HG03342 (cell line): ENCODE measurements around the gene GMNC.
"Not testable (repeated sequence)": the region's sequence is repeated elsewhere in the genome, so short reads cannot be mapped to it uniquely, and the experiment has no call there.

Experiments
- ATAC-seq: cut with Tn5 transposase; IDR thresholded peaks from one replicate; pipeline ENCODE4 v1.9.1; 2021; ENCODE audit warnings: mild to moderate bottlenecking, moderate library complexity; ENCODE audit not compliant: unreplicated experiment

Gene GMNC, protein sequence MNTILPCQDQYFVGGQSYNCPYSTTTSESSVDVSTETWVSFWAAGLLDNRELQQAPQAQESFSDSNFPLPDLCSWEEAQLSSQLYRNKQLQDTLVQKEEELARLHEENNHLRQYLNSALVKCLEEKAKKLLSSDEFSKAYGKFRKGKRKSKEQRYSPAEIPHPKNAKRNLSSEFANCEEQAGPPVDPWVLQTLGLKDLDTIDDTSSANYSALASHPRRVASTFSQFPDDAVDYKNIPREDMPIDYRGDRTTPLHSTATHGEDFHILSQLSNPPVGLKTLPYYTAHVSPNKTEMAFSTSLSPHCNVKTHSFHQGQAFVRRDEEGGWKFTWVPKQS

DNA sequence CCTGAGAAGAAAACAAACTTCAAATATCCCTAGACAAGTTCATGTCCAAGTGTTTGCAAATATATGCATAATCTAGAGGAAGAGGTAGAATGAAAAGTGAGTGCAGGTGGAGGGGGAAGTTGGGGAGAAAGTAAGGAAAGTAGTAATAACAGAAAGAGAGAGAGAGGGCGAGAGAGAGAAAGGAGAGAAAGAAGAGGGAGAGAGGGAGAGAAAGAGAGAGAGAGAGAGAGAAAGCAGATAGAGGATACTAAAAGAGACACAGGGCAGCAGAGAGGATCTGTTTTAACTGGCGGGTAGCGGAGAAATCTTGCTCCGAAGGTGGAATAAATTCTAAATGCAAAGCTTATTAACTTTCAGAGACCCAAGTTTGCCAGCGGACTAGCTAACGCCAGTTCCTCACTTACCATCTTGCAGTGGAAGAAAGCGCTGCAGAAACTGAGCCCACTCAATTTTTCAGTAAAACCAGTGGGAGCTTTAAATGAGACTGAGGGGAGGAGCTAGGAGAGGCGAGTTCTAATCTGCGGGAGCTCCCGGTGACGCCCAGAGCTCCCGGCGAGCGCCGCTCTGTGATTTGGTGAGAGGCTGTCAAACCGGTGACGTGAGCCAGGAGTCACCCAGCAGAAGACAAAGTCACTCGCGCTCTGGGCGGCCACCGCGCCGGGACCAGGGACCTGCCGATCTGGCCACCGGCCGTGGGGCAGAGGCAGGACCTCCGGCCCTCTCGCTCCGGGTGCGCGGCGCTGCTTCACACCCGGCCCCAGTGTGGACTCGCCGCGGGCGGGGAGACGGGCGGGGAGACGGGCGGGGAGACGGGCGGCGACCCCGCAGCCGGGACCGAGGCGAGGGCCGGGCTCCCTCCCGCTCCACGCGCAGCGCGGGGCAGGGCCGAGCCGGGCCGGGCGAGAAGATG, at the start of gene GMNC:
TSS of gene GMNC (minus strand) at position 486 of the 910 bp plus-strand sequence. CDS start at position 407, 79 bp downstream.
- peak; percentile 72 for ATAC-seq

GRCh38 chr3:190911382-190911781, 48.9 kb upstream of the GMNC start:
- no peak for ATAC-seq

DNA sequence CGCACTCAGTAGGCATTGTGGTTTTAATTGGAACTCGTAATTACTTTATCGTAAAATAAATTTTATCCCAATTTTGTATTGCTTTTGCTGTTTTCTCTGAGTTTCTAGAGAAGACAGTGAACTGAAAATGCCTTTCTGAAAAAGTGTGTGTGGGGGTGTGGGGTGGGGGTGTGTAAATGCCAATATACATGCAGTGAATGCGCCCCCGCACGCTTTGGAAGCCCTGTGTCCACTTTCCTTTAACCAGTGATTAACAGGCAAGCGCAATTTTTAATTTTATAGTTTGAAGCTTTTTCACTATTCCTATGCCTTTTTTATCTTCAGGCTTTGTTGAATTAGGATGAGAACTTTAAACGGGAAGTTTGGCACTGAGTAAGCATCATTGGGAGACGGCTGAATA, 47.4 kb upstream of the GMNC start:
- no peak for ATAC-seq

DNA sequence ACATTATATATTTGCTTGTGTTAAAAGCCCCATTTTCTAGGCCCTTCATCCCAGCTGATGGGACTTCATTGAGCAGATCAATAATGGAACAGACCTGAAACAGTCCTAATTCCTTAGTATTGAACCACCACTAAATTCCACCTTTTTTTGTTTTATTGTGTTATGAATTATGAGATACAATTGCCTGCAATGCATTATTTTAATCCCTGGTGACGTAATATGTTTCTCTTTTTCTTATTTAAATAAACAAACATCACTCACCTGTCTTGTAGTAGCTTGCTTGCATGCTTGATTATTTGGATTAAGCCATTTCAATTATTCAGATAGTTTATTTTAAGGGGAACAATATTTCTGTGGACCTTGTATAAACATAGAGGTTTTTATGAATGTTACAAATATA, 40.7 kb upstream of the GMNC start:
- ATAC-seq, result no peak

DNA sequence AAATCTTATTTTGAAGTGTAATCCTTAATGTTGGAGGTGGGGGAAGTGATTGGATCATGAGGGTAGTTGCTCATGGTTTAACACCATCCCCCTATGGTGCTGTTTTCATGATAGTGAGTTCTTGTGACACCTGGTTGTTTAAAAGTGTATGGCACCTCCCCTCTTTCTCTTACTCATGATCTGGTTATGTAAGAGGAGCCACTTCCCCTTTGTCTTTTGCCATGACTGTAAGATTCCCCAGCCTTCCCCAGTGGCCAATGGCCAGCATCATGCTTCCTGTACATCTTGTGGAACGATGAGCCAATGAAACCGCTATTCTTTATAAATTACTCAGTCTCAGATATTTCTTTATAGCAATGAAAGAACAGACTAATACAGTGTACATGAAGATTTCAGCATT, 39.8 kb upstream of the GMNC start:
- no peak for ATAC-seq

DNA sequence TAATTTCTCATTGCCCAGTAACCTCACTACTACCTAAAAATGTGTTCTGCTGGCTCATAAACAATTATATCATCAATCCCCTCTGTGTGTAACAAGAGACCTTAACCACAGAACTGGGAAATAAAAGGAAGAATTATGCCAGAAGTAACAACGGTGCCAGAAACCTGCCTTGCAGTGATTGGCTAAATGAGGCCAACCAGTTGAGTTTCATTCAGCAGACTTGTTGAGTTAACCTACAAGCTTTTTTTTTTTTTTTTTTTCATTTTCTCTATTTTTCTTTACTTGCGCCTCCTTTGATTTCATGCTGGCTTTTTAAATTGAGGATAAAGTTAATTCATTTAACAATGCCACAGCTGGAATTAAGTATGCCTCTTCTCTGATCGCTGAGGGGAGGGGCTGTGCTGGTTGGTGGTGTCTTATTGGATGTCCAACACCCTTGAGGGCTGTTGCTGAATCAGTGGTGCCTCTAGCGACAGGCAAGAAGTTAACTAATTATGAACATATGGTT, 30.0 kb upstream of the GMNC start:
- no peak for ATAC-seq

DNA sequence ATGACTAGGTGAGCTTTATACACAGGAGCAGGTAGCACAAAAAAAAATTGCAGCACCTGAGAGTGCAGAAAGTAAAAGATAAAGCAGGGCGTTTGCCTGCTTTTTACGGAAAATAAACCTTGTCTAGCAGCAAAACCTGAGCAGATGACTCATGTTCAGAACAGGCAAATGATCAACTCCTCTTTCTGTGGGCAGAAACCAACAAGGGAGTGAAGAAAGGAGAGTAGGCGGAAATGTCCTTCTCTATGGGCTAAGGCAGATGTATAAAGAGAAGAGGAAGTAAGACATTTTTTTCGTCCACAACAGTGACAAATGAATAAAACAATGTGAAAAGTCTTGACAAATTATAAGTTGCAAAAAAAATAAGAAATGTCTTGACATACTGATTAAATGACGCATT, 24.5 kb upstream of the GMNC start:
- ATAC-seq, result peak; percentile 91

- ATAC-seq, result peak; percentile 82
Observed at GRCh38 chr3:190883973-190884832, 21.7 kb upstream of the GMNC start.

DNA sequence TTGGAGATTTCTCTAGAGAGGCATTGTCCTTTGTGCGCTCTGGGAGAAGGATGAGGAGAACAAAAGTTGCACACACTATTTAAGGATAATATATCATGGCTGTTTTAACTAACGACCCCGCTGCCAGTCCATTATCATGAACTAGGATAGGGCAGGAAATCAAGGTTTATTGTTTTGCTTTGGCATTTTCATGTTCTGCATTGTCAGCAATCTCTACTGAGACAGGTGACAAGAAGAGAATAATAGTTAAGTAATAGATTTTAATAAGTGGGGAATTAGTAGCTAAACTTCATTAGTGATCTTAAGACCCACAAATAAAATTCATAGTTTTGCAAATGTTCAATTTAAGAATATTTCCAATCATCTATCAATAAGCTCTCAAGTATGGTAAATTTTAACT, 20.6 kb upstream of the GMNC start:
- no peak for ATAC-seq

DNA sequence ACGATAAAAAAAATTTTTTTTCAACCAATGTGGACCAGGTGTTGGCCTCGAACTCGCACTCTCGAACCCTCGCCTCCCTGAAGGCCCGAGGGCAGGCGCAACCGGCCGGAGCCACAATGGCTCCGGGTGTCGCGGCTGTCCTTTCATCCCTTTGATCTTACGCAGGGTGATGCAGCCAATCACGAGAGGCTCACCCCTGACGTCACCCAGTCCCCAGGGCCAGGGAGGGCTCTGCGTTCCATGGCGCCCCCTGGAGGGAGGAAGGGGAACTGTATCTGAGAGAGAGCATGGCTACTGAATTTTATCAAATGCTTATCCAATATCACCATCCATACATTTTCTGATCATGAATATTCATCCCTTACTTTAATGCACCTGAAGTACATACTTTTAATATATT, 15.4 kb upstream of the GMNC start:
- no peak for ATAC-seq

DNA sequence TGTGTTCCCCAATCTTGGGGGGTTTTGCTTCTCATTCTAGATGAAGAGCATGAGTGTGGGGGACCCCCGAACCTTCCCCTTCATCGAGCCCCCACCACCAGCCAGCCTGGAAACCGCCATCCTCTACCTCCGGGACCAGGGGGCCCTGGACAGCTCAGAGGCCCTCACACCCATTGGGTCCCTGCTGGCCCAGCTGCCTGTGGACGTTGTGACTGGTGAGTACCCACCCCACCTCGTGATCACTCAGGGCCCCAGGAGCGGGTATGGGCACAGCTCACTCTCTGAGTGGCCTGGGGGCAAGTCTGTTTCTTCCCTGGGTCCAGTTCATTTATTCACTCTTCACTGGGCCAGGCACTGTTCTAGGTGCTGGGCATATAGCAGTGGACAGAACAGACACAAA, 13.9 kb upstream of the GMNC start:
- ATAC-seq, result not testable (repeated sequence)

DNA sequence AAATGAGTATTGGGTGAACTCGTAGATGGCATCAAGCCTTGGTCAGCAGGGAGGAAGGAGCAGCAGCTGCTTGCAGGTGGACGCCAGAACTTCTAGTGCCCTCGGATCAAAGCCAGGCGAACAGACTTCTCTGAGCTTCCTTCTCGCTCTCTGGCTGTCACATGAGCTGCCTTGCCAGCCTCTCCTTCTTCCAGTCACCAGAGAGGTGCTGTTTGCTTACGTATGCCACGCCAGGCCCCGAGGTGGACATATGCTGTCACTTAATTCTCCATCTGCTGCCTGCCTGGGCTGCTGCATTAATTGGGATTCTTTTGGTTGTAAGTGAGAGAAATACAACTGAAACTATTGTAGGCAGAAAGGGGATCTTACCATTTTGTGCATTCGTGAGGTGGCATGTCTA, 12.6 kb upstream of the GMNC start:
- not testable (repeated sequence) for ATAC-seq

- no peak for ATAC-seq
Observed at GRCh38 chr3:190870127-190870526, 7.6 kb upstream of the GMNC start.

GRCh38 chr3:190867071-190867470, 4.6 kb upstream of the GMNC start:
- ATAC-seq, result no peak

DNA sequence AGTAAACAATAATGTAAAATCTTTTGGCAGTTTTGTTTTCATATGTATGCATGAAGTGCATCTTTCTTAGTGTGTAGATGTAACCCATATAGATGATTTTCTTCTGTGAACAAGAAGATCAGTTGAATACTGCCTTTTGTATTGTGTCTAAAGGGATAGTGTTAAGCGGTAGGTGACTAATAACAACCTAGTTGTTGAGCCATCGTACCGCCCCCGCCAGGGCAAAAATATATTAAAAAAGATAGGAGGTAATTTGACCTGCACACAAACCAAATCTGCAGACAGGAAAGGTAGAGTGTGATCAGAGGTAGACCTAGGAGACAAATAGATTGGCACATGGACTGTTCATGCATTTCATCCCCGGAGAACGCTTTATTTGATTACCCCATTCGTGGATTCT, 3.3 kb upstream of the GMNC start:
- ATAC-seq, result no peak

GRCh38 chr3:190865419-190865818, 2.9 kb upstream of the GMNC start:
- ATAC-seq, result no peak

GRCh38 chr3:190864002-190864401, 1.5 kb upstream of the GMNC start:
- ATAC-seq, result no peak

- no peak for ATAC-seq
Observed at GRCh38 chr3:190863119-190863465, 598 bp upstream of the GMNC start.

GRCh38 chr3:190860521-190860920, 2.0 kb downstream of the GMNC start:
- ATAC-seq, result no peak

GRCh38 chr3:190855151-190855550, 7.3 kb downstream of the GMNC start:
- no peak for ATAC-seq

DNA sequence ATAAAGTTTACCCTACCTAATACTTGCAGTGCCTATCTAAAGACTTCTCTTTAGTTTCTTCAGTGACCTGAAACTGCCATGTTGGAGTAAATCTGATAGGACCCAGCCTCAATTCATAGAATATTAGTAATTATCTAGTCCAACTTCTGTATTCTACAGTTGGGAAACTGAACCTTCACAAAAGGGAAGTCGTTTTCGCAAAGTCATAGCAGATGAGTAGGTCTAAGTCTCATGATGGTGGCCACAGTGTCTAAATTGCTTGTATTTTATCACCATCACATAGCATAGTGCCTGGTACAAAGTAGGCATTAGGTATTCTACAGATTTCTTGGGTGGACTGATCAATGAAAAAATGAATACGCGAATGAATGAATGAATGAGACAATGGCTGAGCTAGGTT, 8.4 kb downstream of the GMNC start:
- no peak for ATAC-seq
